ENCODE results near the gene MAGEB18.

DNA sequence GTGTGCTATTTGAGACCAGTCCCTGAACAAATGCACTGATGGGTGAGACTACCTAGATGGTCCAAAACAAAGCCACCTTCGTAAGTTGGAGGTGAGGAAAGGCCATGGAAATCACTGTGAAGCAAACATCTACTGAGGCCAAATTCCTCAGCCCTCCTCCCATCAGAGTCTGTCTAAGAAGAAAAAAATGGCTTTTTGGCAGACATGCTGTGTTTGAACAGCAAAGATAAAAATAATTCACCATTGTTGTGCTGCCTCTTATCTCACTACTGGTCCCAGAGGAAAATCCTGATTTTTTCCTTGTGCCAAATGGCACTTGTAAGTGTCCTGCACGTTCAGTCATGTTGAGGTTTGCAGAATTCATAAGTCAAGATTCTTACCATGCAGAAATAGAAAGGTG, 7.9 kb downstream of the MAGEB18 start:
- TF ChIP-seq, protein P1, sequence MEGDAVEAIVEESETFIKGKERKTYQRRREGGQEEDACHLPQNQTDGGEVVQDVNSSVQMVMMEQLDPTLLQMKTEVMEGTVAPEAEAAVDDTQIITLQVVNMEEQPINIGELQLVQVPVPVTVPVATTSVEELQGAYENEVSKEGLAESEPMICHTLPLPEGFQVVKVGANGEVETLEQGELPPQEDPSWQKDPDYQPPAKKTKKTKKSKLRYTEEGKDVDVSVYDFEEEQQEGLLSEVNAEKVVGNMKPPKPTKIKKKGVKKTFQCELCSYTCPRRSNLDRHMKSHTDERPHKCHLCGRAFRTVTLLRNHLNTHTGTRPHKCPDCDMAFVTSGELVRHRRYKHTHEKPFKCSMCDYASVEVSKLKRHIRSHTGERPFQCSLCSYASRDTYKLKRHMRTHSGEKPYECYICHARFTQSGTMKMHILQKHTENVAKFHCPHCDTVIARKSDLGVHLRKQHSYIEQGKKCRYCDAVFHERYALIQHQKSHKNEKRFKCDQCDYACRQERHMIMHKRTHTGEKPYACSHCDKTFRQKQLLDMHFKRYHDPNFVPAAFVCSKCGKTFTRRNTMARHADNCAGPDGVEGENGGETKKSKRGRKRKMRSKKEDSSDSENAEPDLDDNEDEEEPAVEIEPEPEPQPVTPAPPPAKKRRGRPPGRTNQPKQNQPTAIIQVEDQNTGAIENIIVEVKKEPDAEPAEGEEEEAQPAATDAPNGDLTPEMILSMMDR (IDR thresholded peaks at IDR 0.05; ENCODE audit: borderline replicate concordance, extremely low read depth, low read length, poor library complexity, severe bottlenecking), result no peak
- no peak for TF ChIP-seq EZH2 (IDR thresholded peaks at IDR 0.05; ENCODE audit: borderline replicate concordance, low read depth, low read length, severe bottlenecking)
